Myocyte (in vitro differentiated cells): ENCODE measurements around the gene S100B. TPM values are rescaled to one million over a fixed set of nuclear protein-coding genes. Genes with fewer than 3 reads are reported as not detected.

Experiments
- DNase-seq: peaks from one replicate; pipeline ENCODE4 v3.0.0-alpha.2; 2012; ENCODE audit warnings: low read depth
- total RNA-seq: library from RNA; depleted of rRNA; stranded (reverse); fragments of >200 nt; gene quantifications from 2 replicates; pipeline ENCODE4 v1.2.3, GENCODE V29; 2014

S100B gene
- total RNA-seq, 1 donor from 2014 or later: not detected

DNA sequence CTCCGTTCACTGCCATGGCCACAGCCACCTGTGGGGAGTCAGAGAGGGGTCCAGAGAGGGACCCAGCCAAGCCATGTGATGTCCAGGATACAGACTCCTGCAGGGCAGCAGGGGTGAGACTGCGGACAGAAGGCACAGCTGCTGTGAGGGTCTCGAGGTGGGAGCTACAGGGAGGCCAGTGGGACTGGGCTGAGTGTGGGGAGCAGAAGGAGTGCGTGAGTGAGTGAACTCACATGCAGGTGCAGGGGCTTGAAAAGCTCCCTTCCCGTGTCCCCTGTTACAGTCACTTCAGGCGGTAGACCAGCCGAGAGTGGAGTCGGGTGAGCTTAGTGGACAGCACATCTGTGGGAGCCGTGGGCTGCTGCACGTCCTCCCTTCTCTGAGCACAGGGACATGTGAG is 42.4 kb downstream of the S100B start:
- DNase-seq: no peak

DNA sequence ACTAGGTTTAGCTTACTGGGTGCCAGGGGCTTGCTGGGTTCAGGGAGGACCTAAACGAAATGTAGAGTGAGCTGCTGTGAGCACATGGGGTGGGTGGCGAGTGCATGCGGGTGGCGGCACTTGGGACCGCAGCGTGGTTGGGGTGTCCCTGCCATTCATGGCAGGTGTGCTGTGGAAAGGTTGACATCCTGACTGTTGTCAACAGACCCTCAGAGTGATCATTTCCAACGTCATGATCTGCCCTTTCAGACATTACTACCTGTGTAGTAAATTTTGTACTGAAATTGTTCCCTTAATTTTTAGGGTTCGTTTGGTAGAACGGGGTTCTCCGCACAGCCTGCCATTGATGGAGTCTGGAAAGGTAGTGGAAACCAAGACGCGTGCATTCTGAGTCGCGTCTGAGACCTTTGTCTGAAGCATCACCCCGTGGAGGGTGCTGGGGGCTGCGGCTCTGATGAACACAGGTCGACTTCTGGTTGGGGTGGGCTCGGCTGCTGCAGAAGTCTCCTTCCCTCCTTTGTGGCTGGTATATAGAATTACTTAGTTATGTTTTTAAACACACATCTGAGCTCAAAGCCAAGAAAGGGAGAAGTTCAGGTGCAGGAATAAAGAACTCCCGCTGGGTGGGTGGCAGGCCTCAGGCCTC is 43.3 kb downstream of the S100B start:
- DNase-seq: no peak

DNA sequence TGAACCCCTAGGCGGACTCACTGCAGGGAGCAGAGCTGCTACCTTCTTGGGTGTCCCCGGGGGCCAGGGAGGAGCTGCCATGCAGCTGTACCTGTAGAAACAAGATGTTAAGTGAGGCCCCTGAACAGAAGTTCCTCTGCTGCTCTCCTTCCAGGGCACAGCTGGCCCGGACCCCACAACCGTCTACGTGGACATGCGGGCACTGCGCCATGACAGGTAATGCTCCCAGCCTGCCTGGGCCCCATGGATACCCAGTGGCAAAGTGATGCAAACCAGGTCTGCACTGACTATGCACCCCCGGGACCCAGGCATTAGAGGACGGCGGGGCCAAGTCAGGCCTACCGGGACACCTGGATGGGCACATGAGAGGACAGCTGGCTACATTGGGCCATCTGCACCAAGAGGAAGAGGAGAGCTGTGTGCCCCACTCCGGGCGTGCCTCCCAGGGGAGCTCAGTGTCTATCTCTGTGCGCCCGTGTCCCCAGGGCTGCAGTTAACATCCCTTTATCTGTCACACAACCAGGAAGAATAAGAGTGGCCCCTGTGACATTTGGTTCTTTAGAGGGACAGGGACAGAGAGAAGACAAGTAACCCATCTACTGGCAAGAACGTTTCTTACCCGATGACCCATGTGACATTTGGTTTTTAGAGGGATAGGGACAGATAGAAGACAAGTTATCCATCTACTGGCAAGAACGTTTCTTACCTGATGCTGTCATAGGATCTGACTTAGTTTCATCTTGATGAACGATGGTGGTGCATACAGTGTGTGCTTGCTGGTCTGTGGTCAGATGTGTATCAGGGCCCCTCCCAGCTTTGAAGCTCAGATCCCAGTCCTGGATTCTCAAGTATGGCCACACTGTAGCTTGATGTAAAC is 44.1 kb downstream of the S100B start:
- no peak for DNase-seq

DNA sequence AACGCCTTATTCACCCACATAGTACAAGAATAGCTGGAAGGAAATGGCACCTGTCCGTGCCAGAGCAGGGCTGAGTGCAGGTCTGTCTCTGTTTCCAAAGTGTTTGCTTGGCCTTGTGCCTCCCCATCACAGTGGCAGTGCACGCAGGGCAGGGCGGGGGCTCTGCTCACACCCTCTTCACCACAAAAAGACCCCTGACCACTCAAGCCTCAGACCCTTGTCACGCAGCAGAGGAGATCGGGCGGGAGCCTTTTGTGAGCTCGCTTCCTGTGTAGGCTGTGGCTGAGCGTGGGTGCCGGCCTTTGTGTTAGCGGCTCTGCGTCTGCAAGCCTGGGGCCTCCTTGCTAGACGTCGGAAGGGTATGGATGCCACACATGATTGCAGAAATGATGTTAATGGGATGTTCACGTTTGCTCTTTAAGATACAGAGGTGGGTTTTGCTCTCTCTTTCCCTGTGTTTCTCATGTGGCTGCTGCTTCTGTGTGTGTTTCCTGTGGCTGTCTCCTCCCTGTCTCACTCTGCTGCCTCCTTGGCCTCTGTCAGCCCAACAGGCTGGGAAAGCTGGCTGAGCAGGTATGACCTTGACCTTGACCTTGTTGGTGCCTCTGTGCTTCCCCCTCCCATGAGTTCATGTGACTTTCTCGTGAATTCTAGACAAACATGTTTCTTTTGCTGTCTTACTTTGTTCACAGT is 45.4 kb downstream of the S100B start:
- DNase-seq: no peak

DNA sequence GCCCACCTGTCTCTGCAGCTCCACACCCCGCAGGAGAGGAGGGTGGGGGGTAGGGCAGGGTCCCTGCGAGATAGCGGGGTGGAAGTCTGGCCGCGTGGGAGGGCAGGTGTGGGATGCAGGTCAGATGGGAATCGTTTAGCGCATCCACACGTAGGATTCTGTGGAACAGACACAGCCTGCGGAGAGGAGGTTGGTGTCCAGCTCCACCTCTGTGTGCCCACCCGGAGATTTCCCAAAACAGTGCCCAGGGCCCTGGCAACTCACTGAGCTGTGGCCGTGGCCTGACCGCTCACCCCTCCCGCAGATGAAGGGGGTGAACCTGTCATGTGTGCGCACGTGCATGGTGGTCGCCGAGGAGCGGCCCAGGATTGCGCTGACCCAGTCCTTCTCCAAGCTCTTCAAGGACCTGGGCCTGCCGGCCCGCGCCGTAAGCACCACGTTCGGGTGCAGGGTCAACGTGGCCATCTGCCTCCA is 46.9 kb downstream of the S100B start:
- no peak for DNase-seq

DNA sequence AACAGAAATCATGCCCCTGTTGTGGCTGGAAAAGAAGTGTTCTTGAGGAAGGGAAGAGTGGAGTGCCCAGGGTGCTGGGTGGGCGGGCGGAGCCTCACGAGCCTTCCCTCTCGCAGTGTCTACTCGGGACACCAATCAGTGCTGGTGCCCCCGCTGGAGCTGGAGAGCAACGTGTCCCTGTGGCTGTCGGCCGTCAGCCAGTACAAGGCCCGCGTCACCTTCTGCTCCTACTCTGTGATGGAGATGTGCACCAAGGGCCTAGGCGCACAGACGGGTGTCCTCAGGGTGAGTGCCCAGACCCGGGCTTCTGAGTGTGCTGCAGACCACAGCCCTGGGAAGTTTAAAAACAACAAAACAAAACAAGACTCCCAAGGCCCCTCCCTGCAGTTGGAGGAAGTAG is 47.4 kb downstream of the S100B start:
- no peak for DNase-seq

DNA sequence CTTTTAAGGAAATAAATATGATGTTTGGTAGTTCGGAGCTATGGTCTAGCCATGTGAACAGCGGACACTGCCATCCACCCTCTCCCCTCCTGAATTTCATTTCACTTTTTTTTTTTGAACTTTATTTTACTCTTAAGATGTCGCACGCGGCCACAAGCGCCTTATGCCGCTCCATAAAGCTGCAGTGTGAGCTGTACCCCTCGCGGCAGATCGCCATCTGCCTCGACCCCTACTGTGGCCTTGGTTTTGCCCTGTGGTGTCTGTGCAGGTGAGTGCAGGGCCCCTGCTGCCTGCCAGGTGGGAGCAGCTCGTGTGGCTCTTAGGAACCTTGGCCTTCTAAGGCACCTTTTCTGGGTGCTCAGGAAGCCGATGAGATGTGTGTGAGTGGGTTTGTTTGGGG is 48.1 kb downstream of the S100B start:
- DNase-seq: no peak

DNA sequence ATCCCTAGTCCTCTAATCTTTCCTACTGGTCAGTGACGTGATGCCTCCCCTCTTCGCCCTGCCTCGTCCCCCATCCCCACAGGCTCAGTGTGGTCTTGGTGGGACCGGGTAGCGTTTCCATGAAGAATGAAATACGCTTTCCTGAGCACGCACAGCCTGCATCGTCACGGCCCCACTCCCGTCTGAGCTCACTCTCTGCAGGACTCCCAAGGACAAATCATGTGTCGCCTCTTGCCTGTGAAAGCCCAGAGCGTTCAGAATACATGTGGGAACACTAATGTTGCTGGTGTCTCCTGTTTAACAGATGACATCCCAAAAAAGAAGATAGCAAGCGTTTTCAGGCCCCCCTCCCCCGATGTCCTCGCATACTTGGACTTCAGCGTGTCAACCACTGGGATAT is 49.2 kb downstream of the S100B start:
- no peak for DNase-seq

DNA sequence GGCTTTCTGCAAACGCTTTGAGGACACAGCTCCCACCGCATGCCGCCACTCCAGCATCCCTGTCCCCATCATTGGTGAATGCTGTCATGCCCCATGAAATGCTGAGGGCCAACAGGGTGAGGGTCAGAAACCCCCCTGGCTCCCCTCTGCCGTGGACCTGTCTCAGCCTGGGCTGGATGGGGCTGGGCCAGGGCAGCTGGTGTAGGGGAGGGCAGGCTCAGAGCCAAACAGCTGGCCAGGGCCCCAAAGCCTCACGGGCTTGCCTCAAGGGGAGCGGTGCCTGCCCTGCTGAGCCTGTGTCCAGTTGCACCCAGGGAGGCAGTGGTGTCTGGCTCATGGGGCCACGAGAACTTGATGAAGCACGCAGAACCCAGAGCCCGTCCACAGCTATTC is 49.7 kb downstream of the S100B start:
- no peak for DNase-seq

DNA sequence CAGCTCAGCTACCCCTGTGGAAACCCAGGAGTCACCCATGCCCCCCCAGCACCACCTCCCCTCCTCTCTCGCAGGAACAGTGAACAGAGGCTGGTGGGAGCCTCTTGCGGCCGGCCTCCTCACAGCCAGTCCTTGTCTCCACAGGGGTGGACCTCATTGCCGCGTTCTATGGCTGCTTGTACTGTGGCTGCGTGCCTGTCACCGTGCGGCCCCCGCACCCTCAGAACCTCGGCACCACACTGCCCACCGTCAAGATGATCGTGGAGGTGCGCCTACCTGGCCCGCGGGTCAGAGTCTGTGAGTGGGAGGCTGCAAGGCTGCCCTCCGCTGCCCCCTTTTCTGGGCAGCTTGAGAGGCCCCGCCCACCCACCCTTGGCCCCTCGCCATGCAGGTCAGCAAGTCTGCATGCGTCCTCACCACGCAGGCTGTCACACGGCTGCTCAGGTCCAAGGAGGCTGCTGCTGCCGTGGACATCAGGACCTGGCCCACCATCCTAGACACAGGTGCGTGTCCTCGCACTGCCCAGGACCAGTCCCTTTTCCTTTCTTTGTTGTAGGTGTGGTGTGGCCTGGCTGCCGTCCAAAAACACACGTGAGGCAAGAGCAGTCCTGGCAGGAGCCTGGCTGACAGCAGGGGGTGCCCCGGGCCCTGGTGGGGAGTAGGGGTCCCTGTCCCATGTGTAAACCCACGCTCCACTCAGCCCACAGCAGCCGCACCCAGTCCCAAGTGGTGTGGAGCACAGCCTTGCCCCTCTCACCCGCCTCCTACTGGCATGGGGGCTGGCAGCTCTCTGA is 50.3 kb downstream of the S100B start:
- no peak for DNase-seq

DNA sequence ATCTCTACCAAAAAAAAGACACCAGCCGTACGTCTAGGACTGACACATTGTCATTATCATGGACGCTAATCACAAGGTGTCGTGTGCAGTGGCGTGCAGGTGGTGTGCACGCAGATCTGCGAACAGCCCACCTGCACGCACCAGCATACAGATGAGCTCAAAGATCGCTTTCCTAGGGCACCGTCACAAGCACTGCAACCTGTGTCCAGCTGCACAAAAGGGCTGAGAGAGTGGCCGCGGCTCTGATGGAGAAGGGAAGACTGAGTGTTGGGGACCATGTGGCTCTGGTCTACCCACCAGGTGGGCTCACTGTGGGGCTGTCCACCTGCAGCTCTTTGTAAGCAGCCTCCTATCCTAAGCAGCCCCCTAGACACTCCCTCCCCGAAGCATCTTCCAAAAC is 50.9 kb downstream of the S100B start:
- DNase-seq: no peak

DNA sequence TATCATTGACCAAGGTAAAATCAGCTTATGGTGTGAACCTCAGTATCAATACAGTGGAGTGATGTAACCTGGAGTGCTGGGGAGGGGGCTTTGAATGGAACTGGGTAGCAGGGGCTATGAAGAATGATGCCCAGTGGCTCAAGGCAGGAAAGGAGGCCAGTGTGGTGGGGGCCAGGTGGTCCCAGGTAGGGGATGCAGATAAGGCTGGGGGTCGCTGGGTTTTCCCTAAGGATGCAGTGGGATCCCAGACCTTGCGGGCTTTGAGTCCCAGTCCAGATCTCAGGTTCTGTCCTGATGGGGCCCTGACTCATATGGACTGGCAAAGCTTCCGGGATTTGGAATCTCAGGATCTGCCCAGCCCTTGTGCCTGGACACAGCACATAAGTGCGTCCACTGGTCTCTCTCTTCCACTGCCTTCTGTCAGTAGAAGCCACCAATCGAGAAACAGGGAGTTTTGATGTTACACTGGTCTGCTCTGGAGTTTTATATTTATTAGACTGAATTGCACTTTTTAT is 52.0 kb downstream of the S100B start:
- no peak for DNase-seq

DNA sequence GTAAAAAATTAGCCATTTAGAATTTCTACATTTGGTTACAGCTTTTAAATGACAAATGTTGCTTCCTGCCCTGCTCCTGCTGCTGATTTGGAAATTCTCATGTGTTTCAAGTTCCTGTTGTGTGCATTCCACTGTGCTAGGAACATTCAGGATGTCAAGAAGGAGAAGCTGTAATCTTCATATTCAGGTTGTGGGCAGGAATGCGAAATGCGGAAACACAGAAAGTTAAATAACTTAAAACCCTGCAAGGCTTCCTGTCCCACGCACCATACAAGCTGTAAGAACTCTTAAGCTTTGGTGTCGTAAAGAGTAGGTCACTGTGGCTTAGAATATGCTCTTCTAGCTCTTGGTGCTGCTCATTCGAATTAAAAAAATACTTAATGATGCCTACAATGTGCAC is 52.6 kb downstream of the S100B start:
- DNase-seq: no peak

DNA sequence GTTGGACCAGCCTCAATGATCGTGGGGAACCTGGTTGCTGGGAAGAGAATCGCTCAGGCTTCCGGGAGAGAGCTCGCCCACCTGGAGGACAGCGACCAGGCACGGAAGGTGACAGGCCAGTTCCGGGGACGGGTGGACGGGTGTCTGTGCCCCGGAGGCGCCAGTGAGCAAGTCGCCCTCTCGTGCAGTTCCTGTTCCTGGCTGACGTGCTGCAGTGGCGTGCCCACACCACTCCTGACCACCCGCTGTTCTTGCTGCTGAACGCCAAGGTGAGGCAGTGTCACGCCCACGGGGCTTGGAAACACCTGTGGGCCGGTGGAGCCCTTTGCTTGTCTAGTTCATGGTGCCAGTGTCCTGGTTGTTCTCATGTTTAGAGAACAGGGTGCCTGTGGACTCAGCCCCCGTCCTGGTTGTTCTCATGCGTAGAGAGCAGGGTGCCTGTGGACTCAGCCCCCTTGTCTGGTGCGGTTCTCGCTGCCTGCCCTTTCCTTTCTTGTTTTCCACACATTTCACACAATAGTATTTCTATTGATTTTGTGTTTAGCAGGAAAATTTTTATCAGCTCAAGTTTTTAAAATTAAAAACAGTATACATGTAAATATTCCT is 53.1 kb downstream of the S100B start:
- no peak for DNase-seq

DNA sequence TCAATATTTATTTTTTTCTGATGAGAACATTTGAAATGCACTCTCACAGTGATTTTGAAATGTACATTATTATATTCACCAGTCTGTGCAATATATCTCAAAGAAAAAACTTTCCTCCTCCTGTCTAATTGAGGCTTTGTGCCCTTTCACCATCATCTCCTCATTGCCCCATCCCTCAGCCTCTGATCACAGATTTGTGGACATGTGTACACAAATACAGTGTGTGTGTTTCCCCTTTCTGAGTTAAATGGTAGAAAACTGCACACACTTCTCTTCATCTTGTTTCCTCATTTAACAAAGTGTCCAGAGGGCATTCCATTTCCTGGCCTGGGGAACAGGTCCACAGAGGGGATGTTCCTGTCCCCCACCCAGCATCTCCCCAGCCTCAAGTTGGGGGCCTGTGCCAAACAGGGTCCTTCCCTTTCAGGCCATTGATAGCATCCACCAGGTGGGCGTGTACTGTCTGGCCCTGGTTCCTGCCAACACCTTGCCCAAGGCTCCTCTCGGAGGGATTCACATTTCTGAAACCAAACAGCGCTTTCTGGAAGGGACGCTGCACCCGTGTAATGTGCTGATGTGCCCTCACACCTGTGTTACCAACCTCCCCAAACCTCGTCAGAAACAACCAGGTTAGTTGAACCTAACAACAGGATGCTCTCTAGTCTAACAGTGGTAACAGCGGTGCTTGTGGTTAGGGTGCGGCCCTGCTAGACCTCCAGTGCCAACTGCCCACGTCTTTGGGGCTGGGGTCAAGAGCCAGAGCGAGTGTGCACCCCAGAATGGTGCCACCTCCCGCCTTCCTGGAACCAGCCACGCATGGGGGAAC is 54.6 kb downstream of the S100B start:
- DNase-seq: no peak

DNA sequence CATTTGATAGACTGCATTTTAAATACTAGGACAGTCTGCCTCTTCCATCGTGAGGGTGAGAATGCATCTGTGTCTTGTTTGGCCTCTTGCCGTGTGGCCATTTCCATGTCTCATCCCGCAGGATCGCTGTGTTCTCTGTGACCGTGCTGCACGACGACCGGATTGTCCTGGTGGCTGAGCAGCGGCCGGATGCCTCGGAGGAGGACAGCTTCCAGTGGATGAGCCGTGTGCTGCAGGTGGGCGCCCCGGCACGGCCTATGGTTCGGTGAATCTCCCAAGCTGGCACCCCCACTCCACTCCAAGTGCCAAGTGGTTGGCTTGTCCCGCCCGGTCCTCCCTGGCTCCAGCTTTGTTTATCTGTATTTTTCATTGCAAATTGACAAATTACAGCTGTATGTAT is 55.2 kb downstream of the S100B start:
- DNase-seq: no peak
